ENCODE data around the gene SUGCT. TPM values are rescaled to one million over a fixed set of nuclear protein-coding genes. Genes with fewer than 3 reads are reported as not detected.

Gene SUGCT
- total RNA-seq, 1 experiment from 2014 or later, result 5.4 TPM

- Histone ChIP-seq H4K91ac (ENCODE audit: insufficient read length, low read depth, low read length) (no peak overlapping the region), H3K23ac (ENCODE audit: insufficient read length, low read depth, low read length) (no peak overlapping the region)
- TF ChIP-seq, protein P1, sequence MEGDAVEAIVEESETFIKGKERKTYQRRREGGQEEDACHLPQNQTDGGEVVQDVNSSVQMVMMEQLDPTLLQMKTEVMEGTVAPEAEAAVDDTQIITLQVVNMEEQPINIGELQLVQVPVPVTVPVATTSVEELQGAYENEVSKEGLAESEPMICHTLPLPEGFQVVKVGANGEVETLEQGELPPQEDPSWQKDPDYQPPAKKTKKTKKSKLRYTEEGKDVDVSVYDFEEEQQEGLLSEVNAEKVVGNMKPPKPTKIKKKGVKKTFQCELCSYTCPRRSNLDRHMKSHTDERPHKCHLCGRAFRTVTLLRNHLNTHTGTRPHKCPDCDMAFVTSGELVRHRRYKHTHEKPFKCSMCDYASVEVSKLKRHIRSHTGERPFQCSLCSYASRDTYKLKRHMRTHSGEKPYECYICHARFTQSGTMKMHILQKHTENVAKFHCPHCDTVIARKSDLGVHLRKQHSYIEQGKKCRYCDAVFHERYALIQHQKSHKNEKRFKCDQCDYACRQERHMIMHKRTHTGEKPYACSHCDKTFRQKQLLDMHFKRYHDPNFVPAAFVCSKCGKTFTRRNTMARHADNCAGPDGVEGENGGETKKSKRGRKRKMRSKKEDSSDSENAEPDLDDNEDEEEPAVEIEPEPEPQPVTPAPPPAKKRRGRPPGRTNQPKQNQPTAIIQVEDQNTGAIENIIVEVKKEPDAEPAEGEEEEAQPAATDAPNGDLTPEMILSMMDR (conservative IDR thresholded peaks at IDR 0.05), result no peak
Observed at GRCh38 chr7:40638545-40639320, 503.9 kb downstream of the SUGCT start.

More at GRCh38 chr7:40638545-40639320, 503.9 kb downstream of the SUGCT start:
- Histone ChIP-seq H2AFZ (ENCODE audit: low read length) (no peak overlapping the region), H4K5ac (ENCODE audit: insufficient read length, low read depth, low read length) (no peak overlapping the region), H2BK20ac (ENCODE audit: low read depth, low read length, poor library complexity, severe bottlenecking) (peak overlapping the region; percentile 60), H2BK5ac (ENCODE audit: insufficient read length, low read length) (no peak overlapping the region), H3K56ac (ENCODE audit: insufficient read length, low read depth, low read length) (no peak overlapping the region), H4K8ac (replicated peaks; ENCODE audit: insufficient read length, low read depth, low read length) (no peak overlapping the region), H3K4ac (ENCODE audit: low read depth, low read length) (no peak overlapping the region), H3K14ac (ENCODE audit: insufficient read depth, low read length) (no peak overlapping the region), H3K18ac (ENCODE audit: insufficient read length, low read depth, low read length) (no peak overlapping the region), H3K23me2 (ENCODE audit: insufficient read length, low read depth, low read length, poor library complexity, severe bottlenecking) (no peaks in the 10 kb centered on the region), H3K27ac (ENCODE audit: insufficient read length, low read depth, low read length) (no peak overlapping the region), H2AK5ac (ENCODE audit: insufficient read length, low read length) (no peak overlapping the region), H3T11ph (ENCODE audit: low read length) (no peak overlapping the region), H2BK120ac (ENCODE audit: low read depth, low read length, poor library complexity, severe bottlenecking) (no peak overlapping the region), H2BK15ac (ENCODE audit: low read depth, low read length) (no peak overlapping the region), H4K20me1 (ENCODE audit: control insufficient read depth, insufficient read depth, insufficient read length) (no peaks in the 10 kb centered on the region), H3K9me3 (ENCODE audit: control insufficient read depth, low read depth, low read length) (no peaks in the 10 kb centered on the region), H2BK12ac (ENCODE audit: insufficient read length, low read depth, low read length) (no peak overlapping the region), H3K27me3 (ENCODE audit: insufficient read depth, low read length) (no peaks in the 10 kb centered on the region), H3K4me2 (ENCODE audit: insufficient read depth, insufficient read length, low read length) (no peak overlapping the region), H3K4me1 (ENCODE audit: insufficient read depth, low read length) (no peaks in the 10 kb centered on the region), H3K79me2 (ENCODE audit: insufficient read depth, low read length) (no peaks in the 10 kb centered on the region), H3K79me1 (ENCODE audit: insufficient read depth, low read depth, low read length, poor library complexity, severe bottlenecking) (no peaks in the 10 kb centered on the region), H3K9ac (ENCODE audit: extremely low read depth, insufficient read length, low read length) (no peak overlapping the region)
- Mint-ChIP-seq H3K36me3 (ENCODE audit: insufficient read depth in 1 of 3, low read depth in 3 of 3) (no peaks in the 10 kb centered on the region), H3K4me1 (peaks cover 2 to 4% of the 10 kb centered on the region in 2 experiments; a peak in 3 of 4 replicates), H3K4me3 (no peak overlapping the region), H3K27me3 (ENCODE audit: low read depth) (no peaks in the 10 kb centered on the region; the same call in 1 of the 2 replicates), H3K9me3 (no peaks in the 10 kb centered on the region), H3K27ac (no peak overlapping the region)
- WGBS (ENCODE audit: extremely low coverage, insufficient read length, low lambda C conversion rate), result no CpG with 5 or more reads among the region's 7 CpGs
- DNase-seq, result no peak
